NT2/D1 (cell line): ENCODE data around the gene LSS.

Experiments used
- DNase-seq: peaks from one replicate; pipeline ENCODE4 v3.0.0-alpha.2; 2011; ENCODE audit warnings: low read depth, low spot score
- H3K27me3 ChIP-seq: 2 replicates; pipeline ENCODE4 v1.6.0; 2011; ENCODE audit warnings: mild to moderate bottlenecking; ENCODE audit not compliant: insufficient read length, insufficient read depth
- H3K36me3 ChIP-seq: 2 replicates; pipeline ENCODE4 v1.6.1; 2011; ENCODE audit warnings: mild to moderate bottlenecking, low read length, mixed read lengths; ENCODE audit not compliant: insufficient read depth, insufficient read length
- H3K4me1 ChIP-seq: 2 replicates; pipeline ENCODE4 v1.5.1; 2011; ENCODE audit not compliant: insufficient read depth, insufficient read length
- H3K4me3 ChIP-seq: 2 replicates; pipeline ENCODE4 v1.5.1; 2011; ENCODE audit warnings: low read depth; ENCODE audit not compliant: insufficient read length
- H3K9ac ChIP-seq: 2 replicates; pipeline ENCODE4 v1.6.0; 2011; ENCODE audit warnings: low read depth; ENCODE audit not compliant: insufficient read length
- H3K9me3 ChIP-seq: 2 replicates; pipeline ENCODE4 v1.5.1; 2011; ENCODE audit warnings: mild to moderate bottlenecking, low read length; ENCODE audit not compliant: insufficient read depth
- SUZ12 ChIP-seq: IDR thresholded peaks from 2 replicates; pipeline ENCODE4 v1.6.1; 2011; ENCODE audit not compliant: insufficient read length, insufficient read depth; ENCODE audit errors: extremely low read depth
- YY1 ChIP-seq: IDR thresholded peaks from 2 replicates; pipeline ENCODE4 v1.6.1; 2011; ENCODE audit not compliant: insufficient read length, insufficient read depth
- ZNF274 ChIP-seq: IDR thresholded peaks from 2 replicates; pipeline ENCODE4 v1.6.1; 2011; ENCODE audit warnings: mild to moderate bottlenecking, low read depth, low read length

LSS gene

GRCh38 chr21:46165098-46165497, 63.5 kb downstream of the LSS start:
- DNase-seq, result no peak
- TF ChIP-seq ZNF274, result no peak
- TF ChIP-seq SUZ12, result no peak
- no peak for TF ChIP-seq YY1
- Histone ChIP-seq H3K9ac (no peak overlapping the region), H3K4me1 (no peaks in the 10 kb centered on the region), H3K27me3 (no peaks in the 10 kb centered on the region), H3K9me3 (peaks cover 20% of the 10 kb centered on the region; the same call in 1 of the 2 replicates), H3K36me3 (peaks cover 23% of the 10 kb centered on the region), H3K4me3 (no peak overlapping the region)

- H3K27me3 ChIP-seq, result no peaks in the 10 kb centered on the region
- no peak overlapping the region for H3K9ac ChIP-seq
- no peaks in the 10 kb centered on the region for H3K4me1 ChIP-seq
- peaks cover 24% of the 10 kb centered on the region; the same call in 1 of the 2 replicates for H3K9me3 ChIP-seq
- no peak for DNase-seq
- H3K36me3 ChIP-seq, result peaks cover 23% of the 10 kb centered on the region
- TF ChIP-seq YY1 (no peak), SUZ12 (no peak), ZNF274 (no peak)
- no peak overlapping the region for H3K4me3 ChIP-seq
Measured at GRCh38 chr21:46163380-46163779, 65.2 kb downstream of the LSS start.

- Histone ChIP-seq H3K4me1 (peaks cover 2% of the 10 kb centered on the region), H3K27me3 (no peaks in the 10 kb centered on the region), H3K4me3 (no peak overlapping the region), H3K36me3 (peaks cover 18% of the 10 kb centered on the region), H3K9ac (no peak overlapping the region), H3K9me3 (peaks cover 24% of the 10 kb centered on the region; the same call in 1 of the 2 replicates)
- no peak for DNase-seq
- TF ChIP-seq YY1 (no peak), ZNF274 (no peak)
Measured at GRCh38 chr21:46161633-46162592, 66.7 kb downstream of the LSS start.

GRCh38 chr21:46160907-46161632, 67.5 kb downstream of the LSS start:
- H3K4me3 ChIP-seq, result no peak overlapping the region

GRCh38 chr21:46160657-46160906, 68.0 kb downstream of the LSS start:
- no peak for TF ChIP-seq ZNF274
- H3K4me3 ChIP-seq, result no peak overlapping the region
- H3K9me3 ChIP-seq, result peaks cover 24% of the 10 kb centered on the region; the same call in 1 of the 2 replicates
- H3K27me3 ChIP-seq, result no peaks in the 10 kb centered on the region
- DNase-seq, result no peak
- peaks cover 25% of the 10 kb centered on the region for H3K36me3 ChIP-seq
- no peak overlapping the region for H3K9ac ChIP-seq
- H3K4me1 ChIP-seq, result peaks cover 7% of the 10 kb centered on the region

More at GRCh38 chr21:46160907-46161632, 67.5 kb downstream of the LSS start:
- DNase-seq, result no peak
- peaks cover 2% of the 10 kb centered on the region for H3K4me1 ChIP-seq
- H3K9me3 ChIP-seq, result peaks cover 24% of the 10 kb centered on the region; the same call in 1 of the 2 replicates
- no peak for TF ChIP-seq SUZ12
- no peak for TF ChIP-seq YY1
- no peak for TF ChIP-seq ZNF274
- H3K36me3 ChIP-seq, result peaks cover 24% of the 10 kb centered on the region
- no peaks in the 10 kb centered on the region for H3K27me3 ChIP-seq
- no peak overlapping the region for H3K9ac ChIP-seq

- H3K4me3 ChIP-seq, result no peak overlapping the region
- peak overlapping the region; percentile 9 for H3K9ac ChIP-seq
- H3K36me3 ChIP-seq, result peaks cover 25% of the 10 kb centered on the region
- no peak for DNase-seq
- no peaks in the 10 kb centered on the region for H3K27me3 ChIP-seq
- peaks cover 24% of the 10 kb centered on the region; the same call in 1 of the 2 replicates for H3K9me3 ChIP-seq
- no peak for TF ChIP-seq SUZ12
- no peak for TF ChIP-seq YY1
- no peak for TF ChIP-seq ZNF274
- H3K4me1 ChIP-seq, result peaks cover 12% of the 10 kb centered on the region
Measured at GRCh38 chr21:46159841-46160656, 68.5 kb downstream of the LSS start.
